Keratinocyte (primary cell): Measurements from ENCODE around the gene MICAL3. TPM values are rescaled to one million over a fixed set of nuclear protein-coding genes. Genes with fewer than 3 reads are reported as not detected.

ENCODE experiments used
- DNase-seq: peaks from one replicate; pipeline ENCODE4 v3.0.0-alpha.2; 2011; ENCODE audit warnings: low read depth, missing footprints, low spot score
- FAIRE-seq: peaks from 2 replicates; lab custom pipeline; 2011; peaks lifted over from hg19 to GRCh38; lab: Jason Lieb, UNC
- H2AFZ ChIP-seq: 2 replicates; pipeline ENCODE4 v1.6.0; 2012; ENCODE audit warnings: low read length, control low read depth, inconsistent platforms; ENCODE audit not compliant: control insufficient read depth
- H3K27ac ChIP-seq: 2 replicates; pipeline ENCODE4 v1.5.1; 2011; ENCODE audit warnings: low read length; ENCODE audit not compliant: control insufficient read depth, insufficient read depth
- H3K27me3 ChIP-seq: 3 replicates; pipeline ENCODE4 v1.6.0; 2011; ENCODE audit warnings: low read length; ENCODE audit not compliant: control insufficient read depth, insufficient read depth; ENCODE audit errors: extremely low read depth
- H3K36me3 ChIP-seq, 2 experiments: 2 replicates in 1 of 2; 3 replicates in 1 of 2; pipeline ENCODE4 v1.5.1; 2011; ENCODE audit warnings: low read length in 2 of 2, mild to moderate bottlenecking in 1 of 2; ENCODE audit not compliant: control insufficient read depth in 2 of 2, insufficient read depth in 2 of 2; ENCODE audit errors: extremely low read depth in 1 of 2
- H3K4me1 ChIP-seq: 3 replicates; pipeline ENCODE4 v1.5.1; 2011; ENCODE audit warnings: low read length; ENCODE audit not compliant: control insufficient read depth, insufficient read depth; ENCODE audit errors: extremely low read depth
- H3K4me2 ChIP-seq: 3 replicates; pipeline ENCODE4 v1.6.0; 2011; ENCODE audit warnings: low read depth, low read length; ENCODE audit not compliant: control insufficient read depth, insufficient read depth; ENCODE audit errors: extremely low read depth
- H3K4me3 ChIP-seq, 3 experiments: fragments of 200-600 bp in 1 of 3; sonication (generic) in 1 of 3; 2 replicates in 2 of 3; 3 replicates in 1 of 3; pipeline ENCODE4 v1.5.1; 2011 to 2016; ENCODE audit warnings: low read length in 3 of 3, mild to moderate bottlenecking in 3 of 3, control low read depth in 2 of 3, inconsistent platforms in 1 of 3, low read depth in 1 of 3, mixed read lengths in 1 of 3, mixed run types in 1 of 3, moderate library complexity in 1 of 3; ENCODE audit not compliant: control insufficient read depth in 2 of 3, insufficient read depth in 2 of 3; ENCODE audit errors: extremely low read depth in 1 of 3
- H3K79me2 ChIP-seq: 2 replicates; pipeline ENCODE4 v1.6.0; 2012; ENCODE audit warnings: low read length; ENCODE audit not compliant: control insufficient read depth, insufficient read depth
- H3K9ac ChIP-seq: 3 replicates; pipeline ENCODE4 v1.6.0; 2011; ENCODE audit warnings: low read length; ENCODE audit not compliant: control insufficient read depth, insufficient read depth; ENCODE audit errors: extremely low read depth
- H3K9me1 ChIP-seq: 3 replicates; pipeline ENCODE4 v1.6.0; 2011; ENCODE audit warnings: low read length; ENCODE audit not compliant: control insufficient read depth, insufficient read depth; ENCODE audit errors: extremely low read depth
- H3K9me3 ChIP-seq: 2 replicates; pipeline ENCODE4 v1.5.1; 2012; ENCODE audit warnings: low read depth, low read length; ENCODE audit not compliant: control insufficient read depth
- H4K20me1 ChIP-seq: 3 replicates; pipeline ENCODE4 v1.6.0; 2011; ENCODE audit warnings: low read length; ENCODE audit not compliant: control insufficient read depth, insufficient read depth; ENCODE audit errors: extremely low read depth
- CTCF ChIP-seq, 3 experiments: IDR thresholded peaks in 1 of 3; conservative IDR thresholded peaks in 1 of 3; optimal IDR thresholded peaks in 1 of 3; 2 replicates in 2 of 3; 3 replicates in 1 of 3; pipeline versions ENCODE3 to v1.5.1; 2011; ENCODE audit warnings: low read length in 3 of 3, mild to moderate bottlenecking in 3 of 3, moderate library complexity in 2 of 3, control low read depth in 1 of 3, inconsistent platforms in 1 of 3; ENCODE audit not compliant: insufficient read depth in 2 of 3; ENCODE audit errors: extremely low read depth in 1 of 3
- EZH2 ChIP-seq: IDR thresholded peaks from one replicate; pipeline ENCODE4 v1.6.1; 2012; ENCODE audit warnings: inconsistent platforms, mild to moderate bottlenecking, low read length, moderate library complexity
- dilution Hi-C: fragments of 300-500 bp; cut with MboI; formaldehyde crosslinking; loops from one replicate; pipeline ENCODE4 v1.7.0; 2020; ENCODE audit warnings: low sequenced_read_pairs; ENCODE audit not compliant: extremely low pct_ligation_motif_present
- polyA plus RNA-seq, 5 experiments: library from polyadenylated mRNA; depleted of rRNA in 3 of 5; stranded (reverse) in 3 of 5; stranded (forward) in 1 of 5; unstranded in 1 of 5; fragments of >200 nt; gene quantifications; 1 replicate in 1 of 5; 2 replicates in 3 of 5; 3 replicates in 1 of 5; pipeline versions ENCODE4 v1.2.1 to v1.2.3, GENCODE V29; 2011 to 2012; ENCODE audit warnings: missing spikeins in 2 of 5, low read depth in 1 of 5, low replicate concordance in 1 of 5

Gene MICAL3
- polyA plus RNA-seq, 1 donor (not counting 4 experiments of a cell fraction or from before 2014, with no cell fraction given) = 27.9 TPM

- Histone ChIP-seq H3K27me3 (no peaks in the 10 kb centered on the region), H3K36me3 (peaks cover 5 to 22% of the 10 kb centered on the region in 2 experiments), H3K79me2 (peaks cover 90% of the 10 kb centered on the region), H3K27ac (no peak overlapping the region), H3K9me3 (no peaks in the 10 kb centered on the region), H3K4me3 (no peak overlapping the region), H3K4me1 (no peaks in the 10 kb centered on the region), H3K9ac (no peak overlapping the region), H3K4me2 (no peak overlapping the region), H4K20me1 (peaks cover 17% of the 10 kb centered on the region), H2AFZ (no peak overlapping the region), H3K9me1 (peaks cover 5% of the 10 kb centered on the region)
- DNase-seq (no peak), FAIRE-seq (no peak)
- no peak for TF ChIP-seq CTCF (optimal IDR thresholded peaks at IDR 0.05 in 1 of 3, IDR thresholded peaks at IDR 0.05 in 1 of 3, conservative IDR thresholded peaks at IDR 0.05 in 1 of 3; ENCODE audit: extremely low read depth in 1 of 3, insufficient read depth in 2 of 3, low read length in 3 of 3)
- no peak for TF ChIP-seq EZH2
- dilution Hi-C loops = no loop called here
These were observed 66.7 kb downstream of the MICAL3 start for GRCh38 chr22:17957693-17958092.

GRCh38 chr22:17957204-17957603, 67.2 kb downstream of the MICAL3 start:
- H3K27ac ChIP-seq = no peak overlapping the region
- H3K4me2 ChIP-seq = no peak overlapping the region
- H3K79me2 ChIP-seq = peaks cover 90% of the 10 kb centered on the region

More at GRCh38 chr22:17957204-17957603, 67.2 kb downstream of the MICAL3 start:
- DNase-seq (no peak), FAIRE-seq (no peak)
- H3K9me3 ChIP-seq = no peaks in the 10 kb centered on the region
- no peaks in the 10 kb centered on the region for H3K4me1 ChIP-seq
- no peak overlapping the region for H2AFZ ChIP-seq
- TF ChIP-seq EZH2 (no peak), CTCF (optimal IDR thresholded peaks at IDR 0.05 in 1 of 3, IDR thresholded peaks at IDR 0.05 in 1 of 3, conservative IDR thresholded peaks at IDR 0.05 in 1 of 3; ENCODE audit: extremely low read depth in 1 of 3, insufficient read depth in 2 of 3, low read length in 3 of 3) (no peak)
- H3K9ac ChIP-seq = no peak overlapping the region
- H3K9me1 ChIP-seq = peaks cover 7% of the 10 kb centered on the region
- H3K4me3 ChIP-seq = no peak overlapping the region
- peaks cover 5 to 21% of the 10 kb centered on the region in 2 experiments for H3K36me3 ChIP-seq
- dilution Hi-C loops = no loop called here
- no peaks in the 10 kb centered on the region for H3K27me3 ChIP-seq
- H4K20me1 ChIP-seq = peaks cover 20% of the 10 kb centered on the region
